Activated CD8-positive, alpha-beta T cell treated with anti-CD3 and anti-CD28 coated beads, Interleukin-2, amount 10 ng/mL, durations not matched to agents 7 days and 5 days (primary cell): Measurements from ENCODE around the gene TNFAIP8L1. TPM values are rescaled to one million over a fixed set of nuclear protein-coding genes. Genes with fewer than 3 reads are reported as not detected.

Source experiments
- ATAC-seq: fragments of 150-1000 bp; cut with Tn5 transposase; one replicate; pipeline ENCODE4 v1.10.0; 2021; ENCODE audit warnings: moderate library complexity
- CTCF ChIA-PET: fragments of 350-600 bp; sonication (Branson Sonifier 250); formaldehyde crosslinking; loops from one replicate; lab custom pipeline; 2021; ENCODE audit warnings: antibody characterized with exemption; lab: Charles Lee
- POLR2A ChIA-PET: fragments of 350-600 bp; sonication (Branson Sonifier 250); formaldehyde crosslinking; loops from one replicate; lab custom pipeline; 2021; ENCODE audit warnings: antibody characterized with exemption; lab: Charles Lee
- DNase-seq: peaks from one replicate; pipeline ENCODE4 v3.0.0-alpha.2; 2020
- H3K27ac Mint-ChIP-seq: one replicate; pipeline ENCODE4 v1.8.0; 2021; ENCODE audit warnings: mild to moderate bottlenecking, mixed read lengths
- H3K27me3 Mint-ChIP-seq: one replicate; pipeline ENCODE4 v1.8.0; 2021; ENCODE audit warnings: low read depth, mixed read lengths
- H3K36me3 Mint-ChIP-seq: one replicate; pipeline ENCODE4 v1.8.0; 2021; ENCODE audit warnings: low read depth, mixed read lengths
- H3K4me1 Mint-ChIP-seq: one replicate; pipeline ENCODE4 v1.8.0; 2021; ENCODE audit warnings: low read depth, mixed read lengths
- H3K4me3 Mint-ChIP-seq: one replicate; pipeline ENCODE4 v1.8.0; 2021; ENCODE audit warnings: mild to moderate bottlenecking, mixed read lengths
- H3K9me3 Mint-ChIP-seq: one replicate; pipeline ENCODE4 v1.8.0; 2022; ENCODE audit warnings: mixed read lengths; ENCODE audit not compliant: insufficient read depth
- total RNA-seq, 2 experiments: library from RNA; stranded (reverse); gene quantifications; one replicate each; pipeline ENCODE4 v1.2.3, GENCODE V29; 2021

Gene TNFAIP8L1
- total RNA-seq, 2 experiments from 2014 or later: 19.4 to 20.2 TPM

DNA sequence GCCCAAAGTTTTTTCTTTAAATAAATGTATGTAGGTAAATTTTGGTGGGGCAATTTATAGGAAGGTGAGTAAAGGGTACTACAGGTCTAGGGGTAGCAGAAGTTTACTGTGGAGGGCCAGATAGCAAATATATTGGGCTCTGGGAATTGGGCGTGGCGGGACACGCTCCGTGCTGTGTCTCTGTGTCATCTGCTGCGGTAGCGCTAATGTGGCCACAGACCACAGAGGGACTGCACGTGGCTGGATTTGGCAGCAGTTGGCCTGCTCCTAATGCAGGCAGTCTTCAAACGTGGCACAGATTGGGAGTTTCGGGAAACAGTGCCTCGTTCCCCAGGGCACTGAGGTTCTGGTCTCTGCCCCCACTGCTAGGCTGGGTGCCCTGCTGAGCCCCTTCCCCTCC, 47.4 kb downstream of the TNFAIP8L1 start:
- Mint-ChIP-seq H3K36me3 (peaks cover 25% of the 10 kb centered on the region), H3K4me3 (no peak overlapping the region), H3K9me3 (no peaks in the 10 kb centered on the region), H3K27me3 (no peaks in the 10 kb centered on the region), H3K4me1 (no peaks in the 10 kb centered on the region), H3K27ac (no peak overlapping the region)
- ATAC-seq: no peak
- DNase-seq: no peak
- CTCF ChIA-PET: interaction anchor here (0.7 kb wide), 1 partner anchor 51 kb away, joined by 3 read pairs; no protein-coding TSS in a partner anchor
- POLR2A ChIA-PET: no interaction called here

DNA sequence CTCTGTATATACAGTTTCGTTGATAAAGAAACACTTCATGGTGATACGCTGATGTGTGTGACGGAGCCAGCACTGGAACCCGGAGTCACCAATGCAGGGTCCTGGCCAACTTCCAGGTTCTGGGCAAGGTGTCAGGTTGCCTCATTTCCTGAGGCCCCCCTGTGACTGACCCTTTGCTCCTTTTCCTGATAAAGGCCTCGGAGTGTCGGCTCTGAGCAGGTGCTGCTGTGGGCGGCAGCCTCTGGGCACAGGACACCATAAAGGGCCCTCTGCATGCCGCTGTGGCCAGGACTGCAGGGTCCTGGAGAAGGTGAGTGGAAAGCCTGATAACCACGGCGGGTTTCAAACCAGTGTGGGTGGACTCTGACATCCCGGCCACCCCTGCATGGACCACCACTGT, 48.1 kb downstream of the TNFAIP8L1 start:
- CTCF ChIA-PET: no interaction called here
- ATAC-seq: no peak
- POLR2A ChIA-PET: no interaction called here
- Mint-ChIP-seq H3K9me3 (no peaks in the 10 kb centered on the region), H3K36me3 (peaks cover 29% of the 10 kb centered on the region), H3K27ac (no peak overlapping the region), H3K27me3 (no peaks in the 10 kb centered on the region), H3K4me3 (no peak overlapping the region), H3K4me1 (peaks cover under 1% of the 10 kb centered on the region)
- no peak for DNase-seq

DNA sequence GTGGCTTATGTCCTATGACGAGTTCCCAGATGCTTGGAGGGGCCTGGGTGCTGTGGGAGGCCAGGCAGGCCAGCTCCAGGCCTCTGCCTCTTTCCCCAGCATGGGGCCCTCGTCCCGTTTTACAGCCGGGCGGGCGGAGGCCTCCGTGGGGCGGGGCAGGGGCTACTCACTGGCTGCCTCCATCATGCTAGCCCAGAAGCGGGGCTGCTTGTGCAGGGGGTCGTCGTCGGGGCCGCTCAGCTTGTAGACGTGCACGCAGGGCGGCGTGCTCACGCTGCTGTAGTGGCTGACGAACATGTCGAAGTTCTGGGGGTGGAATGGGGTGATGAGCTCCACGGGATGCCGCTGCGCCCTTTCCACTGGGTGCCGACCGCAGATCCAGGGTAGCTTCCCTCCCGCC, 49.3 kb downstream of the TNFAIP8L1 start:
- H3K4me1 Mint-ChIP-seq: peaks cover 2% of the 10 kb centered on the region

DNA sequence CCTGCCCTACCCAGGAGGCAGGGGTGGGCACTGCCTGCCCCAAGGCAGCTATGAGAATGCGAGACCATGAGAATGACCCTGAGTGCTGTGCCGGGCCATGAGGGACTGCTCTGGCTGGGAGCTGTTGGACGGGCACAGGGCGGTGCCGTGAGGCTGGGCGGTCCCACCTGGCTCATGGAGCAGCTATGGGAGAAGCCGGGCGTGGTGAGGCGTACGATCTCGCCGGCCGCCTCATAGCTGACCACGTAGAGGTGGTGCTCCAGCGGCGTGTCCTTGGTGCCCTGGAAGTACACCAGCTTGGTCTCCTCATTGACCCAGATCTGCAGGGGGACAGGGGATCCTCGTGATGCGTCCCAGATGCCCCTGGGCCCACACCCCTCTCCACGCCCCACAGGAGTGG, 50.1 kb downstream of the TNFAIP8L1 start:
- ATAC-seq: no peak
- Mint-ChIP-seq H3K4me3 (no peak overlapping the region), H3K27ac (no peak overlapping the region), H3K4me1 (peaks cover 2% of the 10 kb centered on the region), H3K36me3 (peaks cover 37% of the 10 kb centered on the region), H3K27me3 (no peaks in the 10 kb centered on the region), H3K9me3 (no peaks in the 10 kb centered on the region)
- ChIA-PET CTCF (no interaction called here), POLR2A (no interaction called here)
- DNase-seq: no peak

More for the DNA sequence above, 49.3 kb downstream of the TNFAIP8L1 start:
- DNase-seq (no peak), ATAC-seq (no peak)
- no peak overlapping the region for H3K4me3 Mint-ChIP-seq
- no peak overlapping the region for H3K27ac Mint-ChIP-seq
- POLR2A ChIA-PET: no interaction called here
- H3K27me3 Mint-ChIP-seq: no peaks in the 10 kb centered on the region
- peaks cover 34% of the 10 kb centered on the region for H3K36me3 Mint-ChIP-seq
- no peaks in the 10 kb centered on the region for H3K9me3 Mint-ChIP-seq
- CTCF ChIA-PET: no interaction called here

DNA sequence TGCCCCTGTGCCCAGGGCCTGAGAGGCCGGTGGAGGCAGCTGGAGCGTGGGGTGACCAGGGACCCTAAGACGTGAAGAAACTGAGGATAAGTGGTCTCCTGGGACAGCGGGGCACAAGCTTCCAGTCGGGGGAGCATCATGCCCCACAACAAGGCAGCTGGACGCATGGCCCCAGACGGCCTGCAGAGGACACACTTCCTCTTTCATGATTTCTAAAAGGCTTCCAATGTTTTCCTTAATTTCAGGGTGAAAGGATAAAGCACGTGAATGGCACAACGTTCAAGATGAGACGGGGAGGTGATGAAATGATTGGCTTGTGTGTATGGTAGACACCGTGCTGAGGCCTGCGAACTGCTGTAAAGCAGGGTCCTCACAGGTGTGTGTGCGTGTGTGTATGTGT, 51.0 kb downstream of the TNFAIP8L1 start:
- Mint-ChIP-seq H3K4me3 (no peak overlapping the region), H3K9me3 (no peaks in the 10 kb centered on the region), H3K27me3 (no peaks in the 10 kb centered on the region), H3K4me1 (peaks cover 2% of the 10 kb centered on the region), H3K36me3 (peaks cover 41% of the 10 kb centered on the region), H3K27ac (no peak overlapping the region)
- ATAC-seq: no peak
- no peak for DNase-seq
- CTCF ChIA-PET: no interaction called here
- POLR2A ChIA-PET: no interaction called here

DNA sequence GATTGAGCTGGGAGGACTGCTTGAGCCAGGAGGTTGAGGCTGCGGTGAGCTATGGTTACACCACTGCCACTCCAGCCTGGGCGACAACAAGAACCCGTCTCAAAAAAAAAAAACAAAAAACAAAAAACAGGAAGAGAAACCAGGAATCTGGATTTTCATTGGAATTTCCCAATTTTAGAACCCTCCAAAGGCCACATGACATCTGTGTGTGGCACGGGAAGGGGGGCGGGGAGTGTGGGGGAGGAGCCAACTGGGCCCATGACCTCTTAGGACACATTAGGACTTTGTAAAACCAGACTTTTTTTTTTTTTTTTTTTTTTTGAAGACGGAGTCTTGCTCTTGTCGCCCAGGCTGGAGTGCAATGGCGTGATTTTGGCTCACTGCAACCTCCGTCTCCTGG, 52.1 kb downstream of the TNFAIP8L1 start:
- no peak overlapping the region for H3K27ac Mint-ChIP-seq
- CTCF ChIA-PET: no interaction called here
- no peak overlapping the region for H3K4me3 Mint-ChIP-seq
- DNase-seq: no peak
- H3K27me3 Mint-ChIP-seq: no peaks in the 10 kb centered on the region
- H3K36me3 Mint-ChIP-seq: peaks cover 47% of the 10 kb centered on the region
- peaks cover 2% of the 10 kb centered on the region for H3K4me1 Mint-ChIP-seq
- POLR2A ChIA-PET: no interaction called here
- no peak for ATAC-seq
- H3K9me3 Mint-ChIP-seq: no peaks in the 10 kb centered on the region

DNA sequence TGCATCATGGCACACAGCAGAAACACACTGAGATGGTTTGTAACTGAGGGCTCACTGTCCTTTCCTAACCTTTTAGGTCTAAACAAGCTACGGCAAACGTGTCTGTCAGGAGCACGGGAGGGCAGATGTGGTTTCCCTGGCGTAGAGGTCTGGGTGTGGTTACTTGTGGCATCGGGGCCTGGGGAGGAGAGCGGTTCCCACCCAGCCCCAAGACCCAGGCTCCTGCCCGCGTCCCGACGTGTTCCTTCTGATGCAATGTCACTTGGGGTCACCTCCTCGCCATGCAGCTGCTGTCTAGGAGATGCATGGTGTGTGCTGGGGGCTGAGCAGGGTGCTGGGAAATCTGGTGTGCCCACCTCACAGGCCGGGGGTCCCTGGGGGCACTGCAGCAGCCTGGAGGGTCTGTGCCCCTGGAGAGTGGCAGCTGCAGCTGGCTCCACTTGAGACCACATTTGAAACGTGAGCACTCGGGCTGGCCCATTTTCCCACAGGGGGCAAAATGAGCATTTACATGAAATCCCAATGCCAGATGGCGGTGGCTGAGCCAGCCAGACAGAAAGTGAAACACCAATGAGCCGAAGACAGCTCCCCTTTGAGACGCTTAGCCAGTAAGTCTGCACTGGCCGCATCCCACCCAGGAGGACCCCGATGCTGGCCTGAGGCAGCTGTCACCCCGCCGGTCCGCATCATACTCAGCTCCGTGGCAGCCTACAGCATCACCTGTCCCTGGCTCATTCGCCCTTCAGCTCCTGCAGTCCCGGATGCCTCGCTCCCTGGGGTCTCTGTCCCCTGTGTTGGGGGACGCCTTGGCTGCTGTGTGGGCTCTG, 53.1 kb downstream of the TNFAIP8L1 start:
- no peaks in the 10 kb centered on the region for H3K9me3 Mint-ChIP-seq
- POLR2A ChIA-PET: no interaction called here
- DNase-seq (no peak), ATAC-seq (no peak)
- CTCF ChIA-PET: no interaction called here
- H3K4me3 Mint-ChIP-seq: no peak overlapping the region
- peaks cover 2% of the 10 kb centered on the region for H3K4me1 Mint-ChIP-seq
- peaks cover 48% of the 10 kb centered on the region for H3K36me3 Mint-ChIP-seq
- H3K27ac Mint-ChIP-seq: no peak overlapping the region
- no peaks in the 10 kb centered on the region for H3K27me3 Mint-ChIP-seq

DNA sequence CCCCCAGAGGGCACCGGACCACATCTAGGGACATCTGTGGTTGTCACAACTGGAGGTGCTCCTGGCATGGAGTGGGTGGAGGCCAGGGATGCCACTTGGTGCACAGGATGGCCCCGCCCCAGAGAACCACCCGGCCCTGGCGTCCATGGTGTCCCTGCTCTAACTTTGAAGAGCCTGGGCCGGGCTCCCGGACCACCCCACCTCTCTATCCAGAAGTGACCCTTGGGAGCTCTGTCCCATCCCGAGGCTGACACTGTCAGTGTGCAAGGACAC, 53.7 kb downstream of the TNFAIP8L1 start:
- POLR2A ChIA-PET: no interaction called here
- Mint-ChIP-seq H3K27me3 (no peaks in the 10 kb centered on the region), H3K4me1 (peaks cover 2% of the 10 kb centered on the region), H3K36me3 (peaks cover 47% of the 10 kb centered on the region), H3K9me3 (no peaks in the 10 kb centered on the region), H3K27ac (no peak overlapping the region), H3K4me3 (no peak overlapping the region)
- no peak for DNase-seq
- ATAC-seq: no peak
- CTCF ChIA-PET: no interaction called here

DNA sequence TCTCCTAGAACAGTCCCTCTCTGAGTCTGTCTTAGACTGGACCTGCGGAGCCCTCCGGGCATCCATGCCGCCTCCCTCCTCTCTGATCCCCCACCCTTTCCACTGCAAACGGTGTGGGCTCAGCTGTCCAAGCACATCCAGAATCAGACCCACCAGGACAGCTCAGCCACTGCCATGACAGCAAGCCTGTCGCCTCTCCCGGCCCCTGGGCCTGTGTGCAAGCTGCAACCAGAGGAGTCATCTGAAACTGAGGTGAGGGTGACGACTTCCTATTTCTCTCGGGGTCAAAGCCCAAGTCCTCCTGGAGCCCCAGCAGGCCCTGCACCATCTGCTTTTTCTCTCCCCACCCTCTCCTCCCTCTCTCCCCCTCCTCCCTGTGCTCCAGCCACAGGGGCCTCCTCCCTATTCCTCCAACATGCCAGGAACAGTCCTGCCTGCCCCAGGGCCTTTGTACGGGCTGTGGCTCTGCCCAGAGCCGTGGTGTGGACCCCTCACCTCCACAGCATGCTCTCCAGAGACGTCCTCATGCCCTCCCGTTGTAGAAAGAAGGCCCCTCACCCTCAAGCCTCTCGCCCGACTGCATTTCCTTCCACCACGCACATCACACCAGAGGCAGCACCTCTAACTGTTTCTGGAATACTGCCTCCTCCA, 54.3 kb downstream of the TNFAIP8L1 start:
- H3K27ac Mint-ChIP-seq: no peak overlapping the region
- DNase-seq (no peak), ATAC-seq (no peak)
- POLR2A ChIA-PET: no interaction called here
- H3K4me3 Mint-ChIP-seq: no peak overlapping the region
- CTCF ChIA-PET: no interaction called here
- H3K4me1 Mint-ChIP-seq: peaks cover 2% of the 10 kb centered on the region
- H3K36me3 Mint-ChIP-seq: peaks cover 47% of the 10 kb centered on the region
- no peaks in the 10 kb centered on the region for H3K27me3 Mint-ChIP-seq
- H3K9me3 Mint-ChIP-seq: no peaks in the 10 kb centered on the region

DNA sequence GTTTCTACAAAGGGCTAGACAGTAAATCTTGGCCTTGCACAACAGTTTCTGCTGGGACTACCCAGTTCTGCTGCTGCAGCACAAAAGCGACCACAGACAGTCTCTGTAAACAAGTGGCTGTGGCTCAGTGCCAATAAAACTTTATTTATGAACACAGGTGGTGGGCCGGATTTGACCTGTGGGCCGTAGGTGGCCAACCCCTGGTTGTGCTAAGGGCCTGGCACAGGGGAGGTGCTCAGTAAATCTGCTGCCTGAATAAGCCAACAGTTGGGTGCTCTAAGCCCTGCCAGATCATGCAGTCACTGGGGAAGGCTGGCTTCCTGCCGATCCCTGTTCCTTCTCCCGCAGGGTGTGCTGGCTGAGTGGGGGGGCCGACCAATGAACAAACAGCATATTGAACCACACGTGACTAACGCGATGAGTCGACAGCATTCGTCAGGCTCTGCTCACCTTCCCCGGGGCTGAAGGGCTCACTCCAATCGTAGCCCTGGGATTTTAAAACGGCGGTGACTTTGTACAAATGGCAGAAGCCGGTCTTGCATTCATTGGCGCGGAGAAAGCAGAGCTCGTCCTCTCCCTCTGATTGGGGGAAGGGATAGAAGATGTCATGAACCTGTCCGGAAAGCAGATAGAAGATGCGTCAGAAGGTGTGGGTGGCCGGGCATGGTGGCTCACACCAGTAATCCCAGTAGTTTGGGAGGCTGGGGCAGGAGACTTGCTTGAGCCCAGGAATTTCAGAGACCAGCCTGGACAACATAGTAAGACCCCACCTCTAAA, 55.1 kb downstream of the TNFAIP8L1 start:
- no peak overlapping the region for H3K27ac Mint-ChIP-seq
- ATAC-seq: no peak
- DNase-seq: no peak
- H3K27me3 Mint-ChIP-seq: no peaks in the 10 kb centered on the region
- H3K4me3 Mint-ChIP-seq: no peak overlapping the region
- CTCF ChIA-PET: no interaction called here
- POLR2A ChIA-PET: no interaction called here
- H3K4me1 Mint-ChIP-seq: peaks cover 2% of the 10 kb centered on the region
- peaks cover 49% of the 10 kb centered on the region for H3K36me3 Mint-ChIP-seq
- H3K9me3 Mint-ChIP-seq: no peaks in the 10 kb centered on the region

DNA sequence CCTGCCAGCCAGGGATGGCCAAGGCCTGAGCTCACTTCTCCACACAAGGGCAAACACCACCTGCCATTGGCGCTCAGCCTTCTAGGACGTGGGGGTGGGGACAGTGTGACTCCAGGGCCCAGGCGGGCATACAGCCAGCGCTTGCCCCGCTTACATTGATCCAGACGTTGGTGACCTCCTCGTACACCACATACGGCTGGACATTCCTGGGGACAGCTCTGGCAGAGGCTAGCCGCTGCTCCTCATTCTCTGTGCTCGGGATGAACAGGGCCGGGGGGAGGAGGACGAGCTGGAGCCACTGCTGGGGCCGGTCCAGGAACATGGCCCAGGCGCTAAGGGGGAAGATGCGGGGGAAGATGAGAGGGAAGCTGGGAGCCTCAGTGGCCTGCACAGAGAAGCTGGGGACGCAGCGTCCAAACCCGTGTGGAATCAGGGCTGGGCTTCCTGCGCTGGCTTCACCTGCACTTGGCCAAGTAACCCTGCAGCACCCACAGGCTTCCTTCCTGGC, 56.0 kb downstream of the TNFAIP8L1 start:
- peaks cover 51% of the 10 kb centered on the region for H3K36me3 Mint-ChIP-seq
- H3K4me1 Mint-ChIP-seq: peaks cover 2% of the 10 kb centered on the region
- POLR2A ChIA-PET: no interaction called here
- H3K27ac Mint-ChIP-seq: no peak overlapping the region
- ATAC-seq: no peak
- no peak for DNase-seq
- no peaks in the 10 kb centered on the region for H3K27me3 Mint-ChIP-seq
- H3K9me3 Mint-ChIP-seq: no peaks in the 10 kb centered on the region
- H3K4me3 Mint-ChIP-seq: no peak overlapping the region
- CTCF ChIA-PET: no interaction called here

DNA sequence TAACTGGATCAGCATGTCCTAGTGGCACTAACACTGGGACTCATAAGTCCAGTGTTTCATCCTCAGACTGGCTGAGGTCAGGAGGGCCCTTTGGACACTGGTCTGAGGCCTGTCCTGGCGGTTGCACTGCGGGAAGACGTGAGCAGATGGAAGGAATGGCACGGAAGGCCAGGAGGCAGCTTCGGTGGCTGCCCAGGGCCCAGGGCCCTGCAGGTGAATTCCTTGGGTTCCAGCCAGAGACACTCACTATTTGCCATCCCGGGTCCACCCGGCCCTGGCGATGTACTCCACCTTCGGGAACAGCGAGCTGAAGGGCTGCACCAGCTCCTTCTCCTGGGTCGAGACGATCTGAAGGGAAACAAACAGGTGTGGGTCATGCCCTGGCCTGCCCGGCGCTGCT, 58.0 kb downstream of the TNFAIP8L1 start:
- Mint-ChIP-seq H3K36me3 (peaks cover 51% of the 10 kb centered on the region), H3K4me1 (peaks cover 2% of the 10 kb centered on the region)
- POLR2A ChIA-PET: no interaction called here

More for the DNA sequence above, 58.0 kb downstream of the TNFAIP8L1 start:
- no peak for ATAC-seq
- Mint-ChIP-seq H3K27me3 (no peaks in the 10 kb centered on the region), H3K27ac (no peak overlapping the region), H3K9me3 (no peaks in the 10 kb centered on the region), H3K4me3 (no peak overlapping the region)
- CTCF ChIA-PET: no interaction called here
- no peak for DNase-seq
